Stimulated activated CD4-positive, alpha-beta T cell treated with anti-CD3 and anti-CD28 coated beads, Interleukin-15, amount 100 ng/mL, for 1 hour (primary cell): Measurements from ENCODE around the gene LILRB1.
"Not testable (repeated sequence)": the region's sequence is repeated elsewhere in the genome, so short reads cannot be mapped to it uniquely, and the experiment has no call there.

ENCODE experiments used
- DNase-seq, 2 donors: peaks; one replicate each; pipeline ENCODE4 v3.0.0-alpha.2; 2020; ENCODE audit warnings: low read depth in 1 of 2, low spot score in 1 of 2

LILRB1 gene

DNA sequence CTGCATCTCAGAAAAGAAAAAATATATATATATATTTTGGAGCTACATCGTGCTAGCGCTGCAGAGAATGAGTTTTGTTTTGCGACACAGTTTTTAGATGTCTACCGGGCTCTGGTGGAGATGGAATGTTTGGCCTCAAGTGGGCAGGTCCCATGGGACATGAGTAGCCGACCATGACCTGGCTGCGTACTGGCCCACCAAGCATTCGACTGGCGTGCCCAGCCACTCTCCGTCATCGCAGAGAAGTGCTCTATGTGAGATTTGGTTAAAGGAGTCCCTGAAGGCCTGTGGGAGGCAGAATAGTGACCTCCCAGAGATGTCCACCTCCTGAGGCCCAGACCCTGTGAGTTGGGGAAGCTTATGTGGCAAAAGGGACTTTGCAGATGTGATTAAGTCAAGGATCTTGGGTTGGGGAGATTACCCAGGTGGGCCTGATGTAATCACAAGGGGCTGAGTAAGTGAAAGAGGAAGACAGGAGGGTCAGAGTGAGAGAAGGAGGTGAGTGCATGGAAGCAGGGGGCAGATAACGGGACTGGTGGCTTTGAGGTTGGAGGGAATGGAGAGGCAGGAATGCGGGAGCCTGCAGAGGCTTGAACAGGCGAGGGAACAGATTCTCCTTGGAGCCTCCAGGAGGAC is 31.7 kb downstream of the LILRB1 start:
- no peak for DNase-seq

- no peak for DNase-seq
These were observed 32.4 kb downstream of the LILRB1 start, which contains the start of gene LILRB4 for GRCh38 chr19:54662730-54663129. LILRB4 (plus strand) TSS chr19:54662985; CDS start chr19:54663034, 49 bp downstream.

GRCh38 chr19:54665530-54665929 is 35.2 kb downstream of the LILRB1 start:
- no peak for DNase-seq

DNA sequence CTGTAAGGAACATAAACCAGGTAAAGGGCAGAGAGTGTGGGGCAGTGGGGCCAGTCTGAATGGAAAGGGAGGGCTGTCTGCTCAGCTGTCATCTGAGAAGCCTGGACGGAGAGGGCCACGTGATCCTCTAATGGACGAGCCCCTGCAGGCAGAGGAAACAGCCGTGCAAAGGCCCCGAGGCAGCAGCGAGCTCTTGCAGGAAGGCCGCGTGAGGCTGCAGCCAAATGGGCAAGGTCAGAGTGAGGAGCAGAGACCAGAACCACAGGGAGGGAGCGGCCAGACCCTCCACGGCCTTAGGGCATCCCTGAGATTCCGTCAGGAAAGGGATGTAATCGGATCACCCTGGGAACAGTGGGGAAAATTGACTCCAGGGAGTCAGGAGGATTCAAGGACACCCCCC is 36.9 kb downstream of the LILRB1 start:
- no peak for DNase-seq

- DNase-seq, result no peak
These were observed 38.1 kb downstream of the LILRB1 start for GRCh38 chr19:54668353-54668752.

- DNase-seq, result no peak
These were observed 40.5 kb downstream of the LILRB1 start for GRCh38 chr19:54670576-54671357.

GRCh38 chr19:54673222-54673621 is 42.9 kb downstream of the LILRB1 start:
- no peak for DNase-seq

- no peak for DNase-seq
These were observed 43.8 kb downstream of the LILRB1 start for GRCh38 chr19:54674021-54674617.

DNA sequence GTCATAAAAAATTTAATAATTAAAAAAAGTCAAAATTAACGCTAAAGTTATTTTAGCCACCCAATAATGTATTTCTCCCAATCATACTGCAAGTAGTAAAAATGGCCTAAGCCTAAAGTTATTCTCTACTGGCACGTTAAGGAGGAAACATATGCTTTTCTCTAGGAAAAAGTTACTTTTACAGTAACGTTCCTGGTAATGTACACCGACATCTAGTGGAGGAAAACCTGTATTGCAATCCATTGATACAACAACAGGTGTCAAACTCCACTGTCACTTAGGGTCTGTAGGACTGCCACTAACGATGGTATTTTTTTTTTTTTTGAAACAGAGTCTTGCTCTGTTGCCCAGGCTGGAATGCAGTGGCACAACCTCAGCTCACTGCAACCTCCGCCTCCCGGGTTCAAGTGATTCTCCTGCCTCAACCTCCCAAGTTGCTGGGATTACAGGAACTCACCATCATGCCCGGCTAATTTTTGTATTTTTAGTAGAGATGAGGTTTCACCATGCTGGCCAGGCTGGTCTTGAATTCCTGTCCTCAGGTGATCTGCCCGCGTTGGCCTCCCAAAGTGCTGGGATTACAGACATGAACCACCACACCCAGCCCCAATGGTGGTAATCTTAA is 46.0 kb downstream of the LILRB1 start:
- not testable (repeated sequence) for DNase-seq

GRCh38 chr19:54677217-54677616 is 46.9 kb downstream of the LILRB1 start:
- no peak for DNase-seq

DNA sequence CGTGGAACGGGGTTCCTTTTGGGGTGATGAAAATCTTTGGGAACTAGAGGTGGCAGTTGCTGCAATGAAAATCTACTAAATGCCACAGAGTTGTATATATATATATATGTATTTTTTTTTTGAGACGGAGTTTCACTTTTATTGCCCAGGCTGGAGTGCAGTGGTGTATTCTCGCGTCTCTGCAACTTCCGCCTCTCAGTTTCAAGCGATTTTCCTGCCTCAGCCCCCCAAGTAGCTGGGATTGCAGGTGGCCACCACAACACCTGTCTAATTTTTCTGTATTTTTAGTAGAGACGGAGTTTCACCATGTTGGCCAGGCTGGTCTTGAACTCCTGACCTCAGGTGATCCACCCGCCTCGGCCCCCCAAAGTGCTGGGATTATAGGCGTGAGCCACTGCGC is 51.3 kb downstream of the LILRB1 start:
- not testable (repeated sequence) for DNase-seq

DNA sequence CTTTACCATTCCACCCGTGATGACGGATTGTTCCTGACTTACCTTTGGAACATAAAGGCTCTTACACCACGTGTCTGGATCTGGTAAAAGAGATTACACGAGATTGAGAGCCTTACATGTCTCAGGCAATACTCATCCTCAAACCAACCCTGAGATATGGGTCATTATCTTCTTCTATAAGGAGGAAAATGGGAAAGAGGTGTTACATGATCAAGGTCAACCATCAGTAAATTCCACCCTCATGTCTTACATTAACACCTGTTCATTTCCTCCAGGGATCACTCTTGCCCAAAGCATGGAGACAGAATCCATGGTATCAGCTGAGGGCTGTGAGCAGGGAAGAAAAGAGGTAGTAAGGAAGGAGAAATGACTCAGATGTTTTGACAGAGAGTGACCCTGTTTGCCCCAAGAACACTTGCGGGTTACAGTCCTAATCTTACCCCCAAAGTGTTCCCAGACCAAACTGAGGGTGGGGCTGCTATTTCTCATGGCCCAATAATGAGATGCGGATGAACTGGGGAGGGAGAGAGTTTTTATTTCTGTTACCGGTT is 52.1 kb downstream of the LILRB1 start:
- DNase-seq, result no peak

- no peak for DNase-seq
These were observed 54.2 kb downstream of the LILRB1 start for GRCh38 chr19:54684527-54684926.
